GM18951 (cell line): ENCODE measurements around the gene PGK2.

ENCODE experiments used
- POLR2A ChIP-seq: IDR thresholded peaks from 4 replicates; pipeline ENCODE4 v1.6.1; 2011; ENCODE audit warnings: mild to moderate bottlenecking; ENCODE audit not compliant: insufficient read length, insufficient read depth; ENCODE audit errors: extremely low read depth
- in situ Hi-C: fragments of 300-500 bp; cut with MboI; formaldehyde crosslinking; loops from one replicate; pipeline ENCODE4 v1.12.0; 2022; ENCODE audit warnings: low sequenced_read_pairs, mixed read lengths, inconsistent platforms; ENCODE audit not compliant: unreplicated experiment

PGK2 gene

GRCh38 chr6:49775043-49775442 lies 12.0 kb downstream of the PGK2 start:
- in situ Hi-C loops = no loop called here
- TF ChIP-seq POLR2A = no peak

DNA sequence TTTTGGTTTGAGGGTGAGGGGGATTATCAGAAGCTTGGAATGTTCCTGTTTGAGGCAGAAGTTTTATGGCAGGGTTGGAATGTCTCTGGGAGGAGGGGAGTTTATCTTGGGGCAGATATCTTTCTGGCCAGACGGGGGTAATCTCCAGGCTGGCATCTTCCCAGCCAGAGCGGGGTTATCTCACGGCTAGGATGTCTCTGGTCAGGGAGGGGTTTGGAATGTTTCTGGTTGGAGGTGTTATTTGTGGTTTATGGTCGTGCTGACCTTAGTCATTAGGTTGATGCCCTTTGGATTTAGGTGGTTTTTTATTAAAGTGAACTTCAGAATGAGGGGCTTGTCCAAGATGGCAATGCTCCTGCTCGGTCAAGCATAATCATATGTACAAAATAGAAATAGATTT lies 14.8 kb downstream of the PGK2 start:
- in situ Hi-C loops = no loop called here
- TF ChIP-seq POLR2A = no peak

GRCh38 chr6:49766762-49767161 lies 20.3 kb downstream of the PGK2 start:
- no peak for TF ChIP-seq POLR2A
- in situ Hi-C loops = no loop called here

- in situ Hi-C loops = no loop called here
- TF ChIP-seq POLR2A = no peak
Measured at GRCh38 chr6:49764571-49765236, 22.4 kb downstream of the PGK2 start.

- in situ Hi-C loops = loop anchor here (10.0 kb wide), 1 partner anchor 91 kb away; no protein-coding TSS in a partner anchor
- TF ChIP-seq POLR2A = no peak
Measured at GRCh38 chr6:49744259-49744658, 42.8 kb downstream of the PGK2 start, which contains the start of gene CRISP3. TSS of gene CRISP3 (minus strand) at chr6:49744388. CDS start at chr6:49744367, 21 bp downstream.

- TF ChIP-seq POLR2A = no peak
- in situ Hi-C loops = loop anchor here (10.0 kb wide), 1 partner anchor 91 kb away; no protein-coding TSS in a partner anchor
Measured at GRCh38 chr6:49743429-49743828, 43.7 kb downstream of the PGK2 start.

DNA sequence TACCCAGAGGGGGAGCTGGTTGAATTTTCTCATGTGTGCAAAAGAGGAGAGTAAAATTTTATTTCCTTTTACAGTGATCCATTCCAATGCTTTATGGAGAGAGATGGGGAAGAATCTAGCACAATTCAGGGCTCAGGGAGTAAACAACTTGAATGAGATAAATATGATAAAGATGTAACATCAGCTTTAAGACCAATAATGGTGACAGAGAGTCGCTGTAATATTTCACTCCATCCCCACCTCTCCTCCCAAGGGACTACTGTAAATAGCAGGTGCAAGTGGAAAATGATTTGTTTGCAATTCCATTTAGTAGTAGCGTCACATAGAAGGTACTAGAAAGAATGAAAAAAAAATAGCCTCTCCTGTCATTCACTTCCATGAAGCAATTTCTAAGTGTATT lies 47.7 kb downstream of the PGK2 start:
- in situ Hi-C loops = loop anchor here (10.0 kb wide), 1 partner anchor 1475 kb away; no protein-coding TSS in a partner anchor
- no peak for TF ChIP-seq POLR2A

DNA sequence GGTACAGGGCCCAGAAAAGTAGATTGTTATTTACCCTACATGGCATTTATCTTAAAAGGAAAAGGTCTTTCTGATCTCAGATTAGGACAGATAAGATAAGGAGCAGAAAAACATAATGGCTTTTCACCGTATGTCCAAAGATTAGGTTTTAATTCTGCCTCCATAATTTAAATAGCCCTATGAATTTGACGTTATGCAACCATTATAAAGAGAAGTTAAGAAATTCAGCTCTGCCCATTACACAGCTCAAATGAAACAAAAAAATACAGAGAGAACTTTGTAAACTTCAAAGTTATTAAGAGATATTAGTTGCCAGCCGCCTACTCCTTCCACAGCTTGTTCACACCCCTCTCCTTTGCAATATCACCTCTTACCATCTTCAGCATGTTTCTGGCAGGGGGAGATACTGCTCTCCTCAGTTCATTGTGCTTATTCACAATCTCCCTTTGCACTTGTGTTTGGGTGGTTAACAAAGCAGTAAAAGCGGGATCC lies 51.0 kb downstream of the PGK2 start:
- no peak for TF ChIP-seq POLR2A

More for the DNA sequence above, 51.0 kb downstream of the PGK2 start:
- in situ Hi-C loops = loop anchor here (10.0 kb wide), 1 partner anchor 1471 kb away; no protein-coding TSS in a partner anchor
